DND-41 (cell line): Measurements from ENCODE around the gene BASP1.
"Not testable (repeated sequence)": the region's sequence is repeated elsewhere in the genome, so short reads cannot be mapped to it uniquely, and the experiment has no call there.

Experiments used
- ATAC-seq: fragments of 200-7000 bp; cut with Tn5 transposase; 3 replicates; pipeline ENCODE4 v1.9.1; 2021; ENCODE audit warnings: low read depth; ENCODE audit not compliant: insufficient read depth
- DNase-seq: peaks from one replicate; pipeline ENCODE4 v3.0.0-alpha.2; 2020
- H2AFZ ChIP-seq: 2 replicates; pipeline ENCODE4 v1.6.0; 2012; ENCODE audit warnings: low read depth, low read length
- H3K27ac ChIP-seq: 2 replicates; pipeline ENCODE4 v1.5.1; 2012; ENCODE audit warnings: low read length, inconsistent platforms
- H3K27me3 ChIP-seq: fragments of 200-600 bp; sonication (generic); 2 replicates; pipeline ENCODE4 v1.6.0; 2012; ENCODE audit warnings: low read length, mild to moderate bottlenecking, inconsistent platforms; ENCODE audit not compliant: insufficient read depth, poor library complexity
- H3K36me3 ChIP-seq: 2 replicates; pipeline ENCODE4 v1.5.1; 2012; ENCODE audit warnings: low read length, inconsistent platforms; ENCODE audit not compliant: insufficient read depth
- H3K4me1 ChIP-seq: 2 replicates; pipeline ENCODE4 v1.5.1; 2012; ENCODE audit warnings: mild to moderate bottlenecking, low read length; ENCODE audit not compliant: insufficient read depth
- H3K4me2 ChIP-seq: 2 replicates; pipeline ENCODE4 v1.6.0; 2012; ENCODE audit warnings: mild to moderate bottlenecking, moderate library complexity, low read length, inconsistent platforms; ENCODE audit not compliant: insufficient read depth
- H3K4me3 ChIP-seq, 2 experiments: fragments of 200-600 bp in 1 of 2; shearing (Covaris generic) in 1 of 2; 2 replicates each; pipeline ENCODE4 v1.5.1; 2012 to 2016; ENCODE audit warnings: inconsistent platforms in 2 of 2, low read length in 2 of 2, mild to moderate bottlenecking in 2 of 2, low read depth in 1 of 2, moderate library complexity in 1 of 2
- H3K79me2 ChIP-seq: 2 replicates; pipeline ENCODE4 v1.6.0; 2012; ENCODE audit warnings: low read length, inconsistent platforms; ENCODE audit not compliant: insufficient read depth
- H3K9ac ChIP-seq: 2 replicates; pipeline ENCODE4 v1.6.0; 2012; ENCODE audit warnings: low read depth, mild to moderate bottlenecking, inconsistent platforms, low read length, moderate library complexity
- H3K9me3 ChIP-seq: 2 replicates; pipeline ENCODE4 v1.5.1; 2012; ENCODE audit warnings: low read length, moderate library complexity, mild to moderate bottlenecking, inconsistent platforms; ENCODE audit not compliant: insufficient read depth, severe bottlenecking
- H4K20me1 ChIP-seq: 2 replicates; pipeline ENCODE4 v1.6.0; 2012; ENCODE audit warnings: low read length; ENCODE audit not compliant: insufficient read depth
- EZH2 ChIP-seq: IDR thresholded peaks from 3 replicates; pipeline ENCODE4 v1.6.1; 2012; ENCODE audit warnings: borderline replicate concordance, low read depth, mild to moderate bottlenecking, moderate library complexity, low read length, inconsistent platforms; ENCODE audit not compliant: severe bottlenecking
- TF ChIP-seq, protein P1 (sequence below): IDR thresholded peaks from 2 replicates; pipeline ENCODE4 v1.5.1; 2012; ENCODE audit warnings: borderline replicate concordance, low read length, moderate library complexity, mild to moderate bottlenecking; ENCODE audit not compliant: poor library complexity, severe bottlenecking; ENCODE audit errors: extremely low read depth

Gene BASP1

DNA sequence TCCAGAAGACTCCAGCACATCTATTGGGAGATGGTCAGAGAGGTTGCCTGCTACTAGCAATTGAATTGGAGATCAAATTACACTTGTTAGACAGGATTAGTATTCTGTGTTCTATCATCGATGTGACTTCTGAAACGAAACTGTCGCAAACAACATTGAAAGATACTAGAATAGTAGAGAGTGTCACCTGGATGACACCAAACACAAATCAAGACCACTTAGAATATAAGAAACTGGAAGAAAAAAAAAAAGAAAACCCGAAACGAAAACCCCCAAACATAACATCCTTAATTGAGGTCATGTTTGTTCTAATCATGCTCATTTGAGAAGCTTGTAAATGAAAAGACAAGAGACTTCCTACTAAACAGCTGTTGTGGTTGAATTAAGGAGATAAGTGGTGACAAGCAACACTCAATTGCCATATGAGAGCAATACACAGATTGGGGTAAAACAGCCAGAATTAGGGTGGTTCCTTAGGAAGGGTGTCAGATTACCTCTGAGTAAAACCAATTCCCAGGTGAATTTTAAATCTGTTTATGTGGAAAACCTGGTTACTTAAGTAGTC, 97.6 kb downstream of the BASP1 start:
- DNase-seq = no peak
- Histone ChIP-seq H3K4me3 (no peak overlapping the region), H3K27ac (no peak overlapping the region), H3K27me3 (no peaks in the 10 kb centered on the region), H3K9ac (no peak overlapping the region), H3K9me3 (no peaks in the 10 kb centered on the region), H3K4me1 (no peaks in the 10 kb centered on the region), H3K4me2 (no peak overlapping the region), H2AFZ (no peak overlapping the region), H3K79me2 (no peaks in the 10 kb centered on the region), H3K36me3 (no peaks in the 10 kb centered on the region), H4K20me1 (no peaks in the 10 kb centered on the region)
- TF ChIP-seq, protein P1, sequence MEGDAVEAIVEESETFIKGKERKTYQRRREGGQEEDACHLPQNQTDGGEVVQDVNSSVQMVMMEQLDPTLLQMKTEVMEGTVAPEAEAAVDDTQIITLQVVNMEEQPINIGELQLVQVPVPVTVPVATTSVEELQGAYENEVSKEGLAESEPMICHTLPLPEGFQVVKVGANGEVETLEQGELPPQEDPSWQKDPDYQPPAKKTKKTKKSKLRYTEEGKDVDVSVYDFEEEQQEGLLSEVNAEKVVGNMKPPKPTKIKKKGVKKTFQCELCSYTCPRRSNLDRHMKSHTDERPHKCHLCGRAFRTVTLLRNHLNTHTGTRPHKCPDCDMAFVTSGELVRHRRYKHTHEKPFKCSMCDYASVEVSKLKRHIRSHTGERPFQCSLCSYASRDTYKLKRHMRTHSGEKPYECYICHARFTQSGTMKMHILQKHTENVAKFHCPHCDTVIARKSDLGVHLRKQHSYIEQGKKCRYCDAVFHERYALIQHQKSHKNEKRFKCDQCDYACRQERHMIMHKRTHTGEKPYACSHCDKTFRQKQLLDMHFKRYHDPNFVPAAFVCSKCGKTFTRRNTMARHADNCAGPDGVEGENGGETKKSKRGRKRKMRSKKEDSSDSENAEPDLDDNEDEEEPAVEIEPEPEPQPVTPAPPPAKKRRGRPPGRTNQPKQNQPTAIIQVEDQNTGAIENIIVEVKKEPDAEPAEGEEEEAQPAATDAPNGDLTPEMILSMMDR = no peak
- TF ChIP-seq EZH2 = no peak
- ATAC-seq = no peak

DNA sequence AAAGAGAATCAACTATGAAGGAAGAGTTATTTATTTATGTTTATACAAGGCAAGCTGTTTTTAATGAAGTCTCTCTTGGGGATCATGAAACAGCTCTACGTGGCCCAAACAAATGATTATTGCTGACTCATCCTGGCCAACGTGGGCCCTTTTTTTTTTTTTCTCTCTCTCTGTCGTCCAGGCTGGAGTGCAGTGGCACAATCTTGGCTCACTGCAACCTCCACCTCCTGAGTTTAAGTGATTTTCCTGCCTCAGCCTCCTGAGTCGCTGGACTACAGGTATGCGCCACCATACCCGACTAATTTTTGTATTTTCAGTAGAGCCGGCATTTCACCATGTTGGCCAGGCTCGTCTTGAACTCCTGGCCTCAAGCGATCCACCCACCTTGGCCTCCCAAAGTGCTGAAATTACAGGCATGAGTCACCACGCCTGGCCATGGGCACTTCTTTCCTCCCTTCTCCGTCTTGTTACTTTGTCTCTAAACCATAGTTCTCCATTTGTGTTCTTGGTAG, 98.3 kb downstream of the BASP1 start:
- Histone ChIP-seq H3K36me3 (no peaks in the 10 kb centered on the region), H3K9ac (no peak overlapping the region), H3K4me2 (no peak overlapping the region), H3K4me1 (no peaks in the 10 kb centered on the region), H3K79me2 (no peaks in the 10 kb centered on the region), H3K9me3 (peaks cover 3% of the 10 kb centered on the region), H2AFZ (no peak overlapping the region), H3K27me3 (no peaks in the 10 kb centered on the region), H3K27ac (no peak overlapping the region), H4K20me1 (no peaks in the 10 kb centered on the region), H3K4me3 (no peak overlapping the region)
- ATAC-seq (no peak), DNase-seq (no peak)
- TF ChIP-seq, protein P1 = no peak
- TF ChIP-seq EZH2 = no peak

DNA sequence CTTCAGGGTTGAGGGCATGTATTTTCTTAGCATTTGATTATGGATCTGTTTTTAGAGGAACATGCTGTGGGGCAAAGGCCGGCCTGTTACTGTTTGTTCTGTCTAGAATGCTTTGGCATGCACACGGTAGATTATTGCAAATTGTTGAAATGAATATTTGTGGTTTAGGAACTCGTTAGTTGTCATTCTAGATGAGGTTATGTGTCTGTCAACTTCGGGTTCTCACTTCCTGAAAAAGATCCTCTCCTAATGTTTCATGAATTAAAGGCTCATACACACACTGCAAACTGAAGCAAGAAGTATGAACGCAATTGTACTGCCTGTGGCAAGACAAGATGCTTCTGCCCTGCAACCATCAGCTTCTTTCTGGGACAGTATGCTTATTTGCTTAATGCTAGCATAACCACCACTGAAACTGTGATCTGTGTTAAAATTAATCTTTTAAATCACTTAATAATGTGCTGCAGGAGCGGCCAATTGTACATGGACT, 99.6 kb downstream of the BASP1 start:
- no peak for TF ChIP-seq EZH2
- TF ChIP-seq, protein P1 = no peak
- no peaks in the 10 kb centered on the region for H3K27me3 ChIP-seq
- peaks cover 3% of the 10 kb centered on the region for H3K9me3 ChIP-seq
- H3K4me3 ChIP-seq = no peak overlapping the region
- DNase-seq (no peak), ATAC-seq (no peak)
- H3K4me2 ChIP-seq = no peak overlapping the region
- H3K79me2 ChIP-seq = no peaks in the 10 kb centered on the region
- no peaks in the 10 kb centered on the region for H3K36me3 ChIP-seq
- no peak overlapping the region for H3K9ac ChIP-seq
- no peak overlapping the region for H3K27ac ChIP-seq
- no peaks in the 10 kb centered on the region for H4K20me1 ChIP-seq
- no peaks in the 10 kb centered on the region for H3K4me1 ChIP-seq
- no peak overlapping the region for H2AFZ ChIP-seq

DNA sequence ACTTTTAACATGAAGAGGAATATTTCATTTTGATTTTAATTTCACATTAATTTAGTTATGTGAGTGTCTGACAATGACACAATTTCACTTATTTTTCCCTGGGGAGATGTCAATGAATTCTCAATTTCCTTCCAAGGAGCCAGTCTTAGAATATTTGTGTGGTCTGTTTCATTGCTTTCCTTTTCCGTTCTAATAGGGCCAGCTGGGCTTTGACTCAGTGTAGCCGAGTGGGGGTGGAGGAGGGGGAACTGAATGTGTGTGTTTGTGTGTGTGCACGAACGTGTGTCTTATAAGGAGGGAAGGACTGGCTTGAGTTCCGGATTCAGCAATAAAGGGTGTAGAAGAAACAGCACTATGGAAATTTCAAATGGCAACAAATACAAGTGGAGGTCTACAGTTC, 100.0 kb downstream of the BASP1 start:
- Histone ChIP-seq H3K36me3 (no peaks in the 10 kb centered on the region), H3K4me1 (no peaks in the 10 kb centered on the region), H3K9ac (no peak overlapping the region), H3K27ac (no peak overlapping the region), H3K4me3 (no peak overlapping the region), H3K27me3 (no peaks in the 10 kb centered on the region), H3K9me3 (peaks cover 3% of the 10 kb centered on the region), H3K79me2 (no peaks in the 10 kb centered on the region), H3K4me2 (no peak overlapping the region), H2AFZ (no peak overlapping the region), H4K20me1 (no peaks in the 10 kb centered on the region)
- TF ChIP-seq EZH2 = no peak
- TF ChIP-seq, protein P1 = no peak
- DNase-seq = no peak
- ATAC-seq = no peak

DNA sequence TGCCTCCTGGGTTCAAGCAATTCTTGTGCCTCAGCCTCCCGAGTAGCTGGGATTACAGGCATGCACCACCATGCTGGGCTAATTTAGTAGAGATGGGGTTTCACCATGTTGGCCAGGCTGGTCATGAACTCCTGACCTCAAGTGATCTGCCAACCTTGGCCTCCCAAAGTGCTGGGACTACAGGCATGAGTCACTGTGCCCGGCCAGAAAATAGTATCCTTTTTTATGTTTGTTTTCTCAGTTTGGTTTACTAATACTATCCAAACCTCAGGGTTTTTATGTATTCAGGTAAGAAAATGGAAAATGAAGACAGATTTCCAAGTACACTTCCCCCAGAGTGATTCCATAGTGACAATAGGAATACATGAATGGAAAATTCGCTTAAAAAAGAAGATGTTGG, 101.7 kb downstream of the BASP1 start:
- not testable (repeated sequence) for H3K4me2 ChIP-seq, H3K4me1 ChIP-seq, H3K9ac ChIP-seq, DNase-seq, H4K20me1 ChIP-seq, H2AFZ ChIP-seq, ATAC-seq, H3K9me3 ChIP-seq, H3K36me3 ChIP-seq, H3K27me3 ChIP-seq, H3K27ac ChIP-seq, H3K4me3 ChIP-seq, H3K79me2 ChIP-seq
